Stomach smooth muscle (tissue), 2 donors: ENCODE data around the gene RIMBP2.

ENCODE experiments used
- H3K27ac ChIP-seq: one replicate; pipeline ENCODE4 v1.7.0; 2013; ENCODE audit warnings: mild to moderate bottlenecking, low read length, inconsistent platforms
- H3K27me3 ChIP-seq, 2 donors: one replicate each; pipeline ENCODE4 v1.7.0; 2013; ENCODE audit warnings: low read length in 2 of 2; ENCODE audit not compliant: insufficient read depth in 2 of 2, control insufficient read depth in 1 of 2
- H3K36me3 ChIP-seq, 2 donors: one replicate each; pipeline ENCODE4 v1.7.0; 2013; ENCODE audit warnings: low read length in 2 of 2; ENCODE audit not compliant: control insufficient read depth in 2 of 2, insufficient read depth in 2 of 2
- H3K4me1 ChIP-seq: one replicate; pipeline ENCODE4 v1.7.0; 2013; ENCODE audit warnings: low read length; ENCODE audit not compliant: control insufficient read depth, insufficient read depth
- H3K4me3 ChIP-seq, 2 donors: one replicate each; pipeline ENCODE4 v1.7.0; 2013; ENCODE audit warnings: low read length in 2 of 2
- H3K9ac ChIP-seq, 2 donors: one replicate each; pipeline ENCODE4 v1.7.0; 2013; ENCODE audit warnings: low read length in 2 of 2, mild to moderate bottlenecking in 1 of 2
- H3K9me3 ChIP-seq, 2 donors: one replicate each; pipeline ENCODE4 v1.7.0; 2013; ENCODE audit warnings: low read length in 2 of 2; ENCODE audit not compliant: control insufficient read depth in 2 of 2
- donor health status: healthy.
- donor health status: Pancreatic carcinoma.

RIMBP2 gene

DNA sequence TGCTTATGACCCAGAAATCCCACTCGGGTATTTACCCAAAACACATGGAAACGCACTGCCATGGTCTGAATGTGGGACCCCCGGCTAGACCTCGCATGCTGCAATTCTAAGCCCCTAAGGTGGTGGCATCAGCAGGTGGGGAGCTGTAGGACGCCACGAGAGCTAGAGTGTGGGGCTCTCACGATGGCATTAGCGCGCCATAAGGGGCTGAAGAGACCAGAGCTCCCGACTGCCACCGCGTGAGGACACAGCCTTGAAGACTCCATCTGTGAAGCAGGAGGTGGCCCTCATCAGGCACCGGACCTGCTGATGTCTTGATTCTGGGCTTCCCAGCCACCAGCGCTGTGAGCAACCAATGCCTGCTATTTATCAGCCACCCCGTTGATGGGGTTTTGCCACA lies 40.3 kb downstream of the RIMBP2 start:
- H3K9me3 ChIP-seq: peaks cover 0 to 7% of the 10 kb centered on the region in 2 donors
- no peaks in the 10 kb centered on the region for H3K27me3 ChIP-seq
- no peak overlapping the region for H3K9ac ChIP-seq
- H3K4me3 ChIP-seq: no peak overlapping the region
- H3K36me3 ChIP-seq: no peaks in the 10 kb centered on the region
- H3K4me1 ChIP-seq: no peaks in the 10 kb centered on the region
- H3K27ac ChIP-seq: no peak overlapping the region

DNA sequence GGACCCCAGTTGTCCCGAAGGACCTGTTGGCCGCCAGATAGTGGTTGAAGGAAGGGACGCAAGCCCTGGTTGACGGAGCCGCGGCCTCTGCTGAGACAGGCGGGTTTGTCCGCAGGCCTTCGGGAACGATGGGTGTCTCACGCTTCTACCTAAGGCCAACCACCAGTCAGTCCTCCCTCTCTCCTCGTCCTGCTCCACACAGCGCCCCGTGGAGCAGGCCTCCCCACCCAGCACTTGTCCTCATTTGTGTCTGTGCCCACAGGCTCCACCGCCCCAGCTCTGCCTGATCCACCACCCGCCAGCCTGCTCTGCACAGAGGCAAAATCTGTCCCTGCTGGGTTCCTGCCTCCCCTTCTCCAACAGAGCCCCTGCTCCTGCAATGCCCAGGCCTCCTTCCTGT lies 41.0 kb downstream of the RIMBP2 start:
- no peak overlapping the region for H3K4me3 ChIP-seq
- H3K27ac ChIP-seq: no peak overlapping the region
- H3K27me3 ChIP-seq: no peaks in the 10 kb centered on the region
- no peaks in the 10 kb centered on the region for H3K4me1 ChIP-seq
- peaks cover 0 to 7% of the 10 kb centered on the region in 2 donors for H3K9me3 ChIP-seq
- no peaks in the 10 kb centered on the region for H3K36me3 ChIP-seq
- no peak overlapping the region for H3K9ac ChIP-seq

DNA sequence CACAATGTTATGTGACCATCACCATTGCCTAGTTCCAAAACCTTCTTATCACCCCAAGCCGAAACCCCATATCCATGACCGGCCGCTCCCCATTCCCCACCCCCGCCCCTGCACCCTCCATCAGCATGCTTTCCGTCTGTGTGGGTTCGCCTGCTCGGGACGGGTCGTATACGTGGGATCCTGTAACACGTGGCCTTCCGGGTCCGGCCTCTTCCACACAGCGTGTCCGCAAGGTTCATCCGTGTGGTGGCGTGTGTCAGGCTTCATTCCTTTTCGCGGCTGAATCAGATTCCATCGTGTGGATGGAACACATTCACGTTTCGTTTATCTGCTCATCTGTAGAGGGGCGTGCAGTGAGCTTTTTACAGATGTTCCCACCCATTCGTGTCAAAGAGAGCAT lies 41.4 kb downstream of the RIMBP2 start:
- H3K4me3 ChIP-seq: no peak overlapping the region
- H3K36me3 ChIP-seq: no peaks in the 10 kb centered on the region
- no peak overlapping the region for H3K27ac ChIP-seq
- no peaks in the 10 kb centered on the region for H3K27me3 ChIP-seq
- no peak overlapping the region for H3K9ac ChIP-seq
- H3K9me3 ChIP-seq: peaks cover 0 to 7% of the 10 kb centered on the region in 2 donors
- H3K4me1 ChIP-seq: no peaks in the 10 kb centered on the region

DNA sequence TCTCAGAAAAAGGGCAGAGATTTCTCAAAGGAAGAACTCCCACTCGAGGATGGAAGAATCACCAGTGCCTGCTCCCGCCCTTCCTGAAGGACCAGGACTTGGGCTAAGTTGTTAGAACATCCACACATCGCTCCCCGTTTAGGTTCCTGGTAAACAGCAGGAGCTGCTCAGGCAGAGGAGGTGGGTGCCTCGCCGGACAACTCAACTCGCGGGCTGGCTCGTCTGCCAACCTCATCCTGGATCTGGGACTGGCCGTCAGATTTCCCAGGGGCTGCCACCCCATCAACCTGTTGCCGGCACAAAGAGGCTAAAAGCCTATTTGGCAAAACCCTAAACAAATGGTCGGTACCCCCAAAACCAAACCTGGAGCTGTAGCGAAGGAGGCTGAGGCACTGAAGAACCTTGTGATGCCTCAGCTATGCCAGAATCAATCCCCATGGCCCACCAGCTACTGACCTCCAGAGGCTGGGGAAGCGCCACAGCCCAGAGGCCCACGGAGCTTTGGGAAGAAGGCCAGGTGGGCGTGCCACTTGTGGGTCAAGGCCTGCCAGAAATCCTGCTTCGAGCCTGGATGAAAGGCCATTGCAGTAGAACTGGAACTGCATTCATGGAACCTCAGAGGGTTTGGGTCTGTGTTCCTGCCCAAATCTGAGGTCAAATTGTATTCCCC lies 42.9 kb downstream of the RIMBP2 start:
- Histone ChIP-seq H3K4me3 (no peak overlapping the region), H3K9me3 (peaks cover 0 to 9% of the 10 kb centered on the region in 2 donors), H3K9ac (no peak overlapping the region), H3K27ac (no peak overlapping the region), H3K4me1 (no peaks in the 10 kb centered on the region), H3K36me3 (no peaks in the 10 kb centered on the region), H3K27me3 (no peaks in the 10 kb centered on the region)

DNA sequence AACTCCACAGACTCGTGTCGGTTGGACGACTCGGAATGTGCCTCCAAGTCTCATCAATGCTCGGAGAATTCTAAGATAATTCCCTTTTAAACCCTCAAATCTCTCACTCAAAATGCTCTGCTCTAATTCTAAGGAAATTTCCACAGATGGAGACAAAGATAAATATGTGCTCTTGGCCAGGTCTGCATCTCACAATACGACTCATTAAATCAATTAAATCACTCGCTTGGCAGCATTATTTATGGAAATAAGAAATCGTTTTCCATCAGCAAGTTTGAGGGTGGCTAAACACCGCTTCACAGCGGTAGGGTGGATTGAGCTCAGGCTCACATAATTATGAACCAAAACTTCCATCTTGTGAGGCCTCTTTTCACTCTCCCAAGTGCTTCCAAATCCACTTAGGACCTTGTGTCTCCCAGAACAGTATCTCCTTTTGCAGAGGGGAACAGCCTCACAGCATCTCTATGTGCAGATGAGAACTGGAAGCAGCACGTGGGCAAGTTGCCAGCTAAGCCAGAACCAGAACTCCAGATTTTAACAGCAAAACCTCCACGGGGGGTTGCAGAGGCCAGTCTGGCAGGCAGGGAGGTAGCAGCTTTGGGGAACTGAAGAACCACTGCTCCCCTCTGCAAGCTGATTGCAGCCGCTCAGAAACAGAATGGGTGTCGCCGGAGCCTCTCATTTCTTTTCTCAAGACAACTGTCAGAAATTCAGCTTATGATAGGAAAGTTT lies 43.8 kb downstream of the RIMBP2 start:
- Histone ChIP-seq H3K27me3 (no peaks in the 10 kb centered on the region), H3K9me3 (peaks cover 0 to 17% of the 10 kb centered on the region in 2 donors), H3K9ac (no peak overlapping the region), H3K4me3 (no peak overlapping the region), H3K36me3 (no peaks in the 10 kb centered on the region), H3K4me1 (no peaks in the 10 kb centered on the region), H3K27ac (no peak overlapping the region)

DNA sequence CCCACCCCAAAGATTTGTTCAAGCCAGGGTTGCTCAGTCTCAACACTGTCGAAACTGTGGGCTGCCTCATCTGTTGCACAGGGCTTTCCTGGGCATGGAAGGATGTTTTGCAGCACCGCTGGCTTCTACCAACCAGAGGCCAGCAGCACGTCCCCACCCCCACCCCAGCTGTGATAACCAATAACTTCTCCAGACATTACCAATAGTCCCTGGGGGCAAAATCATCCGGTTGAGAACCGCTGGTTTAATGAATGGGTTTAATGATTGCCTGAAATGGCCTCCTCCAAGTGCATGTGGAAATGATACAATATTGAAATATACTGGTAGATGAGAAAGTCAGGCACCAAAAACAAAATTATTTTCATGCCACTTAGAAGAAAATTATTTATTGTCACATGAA lies 44.5 kb downstream of the RIMBP2 start:
- Histone ChIP-seq H3K4me3 (no peak overlapping the region), H3K27me3 (no peaks in the 10 kb centered on the region), H3K27ac (no peak overlapping the region), H3K4me1 (no peaks in the 10 kb centered on the region), H3K36me3 (no peaks in the 10 kb centered on the region), H3K9me3 (peaks cover 0 to 14% of the 10 kb centered on the region in 2 donors), H3K9ac (no peak overlapping the region)

DNA sequence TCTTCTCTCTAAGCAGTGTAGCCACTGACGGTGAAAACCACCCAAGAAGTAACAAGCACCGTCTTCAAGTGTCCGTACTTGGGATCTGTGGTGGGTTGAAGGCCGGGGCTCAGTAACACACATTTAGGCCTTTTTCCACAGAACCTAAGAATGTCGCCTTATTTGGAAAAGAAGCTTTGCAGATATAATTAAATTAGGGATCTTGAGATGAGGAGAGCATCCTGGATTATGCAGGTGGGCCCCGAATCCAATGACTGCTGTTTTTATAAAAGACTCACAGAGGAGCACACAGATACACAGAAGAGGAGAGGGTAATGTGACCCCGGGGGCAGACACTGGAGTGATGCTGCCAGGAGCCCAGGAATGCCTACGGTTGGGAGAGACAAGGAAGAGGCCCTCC lies 46.3 kb downstream of the RIMBP2 start:
- H3K4me1 ChIP-seq: no peaks in the 10 kb centered on the region
- peaks cover 0 to 13% of the 10 kb centered on the region in 2 donors for H3K9me3 ChIP-seq
- no peaks in the 10 kb centered on the region for H3K36me3 ChIP-seq
- no peak overlapping the region for H3K4me3 ChIP-seq
- no peak overlapping the region for H3K9ac ChIP-seq
- H3K27ac ChIP-seq: no peak overlapping the region
- no peaks in the 10 kb centered on the region for H3K27me3 ChIP-seq

DNA sequence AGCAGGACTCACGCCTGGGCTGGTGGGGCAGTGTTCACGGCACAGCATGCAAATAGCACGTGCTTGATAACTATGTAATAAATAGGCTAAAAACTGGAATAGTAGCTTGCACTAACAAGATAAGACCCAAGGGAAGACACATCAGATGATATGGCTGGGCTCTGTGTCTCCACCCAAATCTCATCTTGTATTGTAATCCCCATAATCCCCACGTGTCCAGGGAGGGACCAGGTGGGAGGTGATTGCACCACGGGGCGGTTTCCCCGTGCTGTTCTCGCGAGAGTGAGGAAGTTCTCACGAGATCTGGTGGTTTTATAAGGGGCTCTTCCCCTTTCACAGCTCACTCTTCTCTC lies 46.9 kb downstream of the RIMBP2 start:
- H3K27me3 ChIP-seq: no peaks in the 10 kb centered on the region
- no peak overlapping the region for H3K9ac ChIP-seq
- no peaks in the 10 kb centered on the region for H3K4me1 ChIP-seq
- H3K9me3 ChIP-seq: peaks cover 0 to 16% of the 10 kb centered on the region in 2 donors
- no peak overlapping the region for H3K4me3 ChIP-seq
- no peak overlapping the region for H3K27ac ChIP-seq
- no peaks in the 10 kb centered on the region for H3K36me3 ChIP-seq

DNA sequence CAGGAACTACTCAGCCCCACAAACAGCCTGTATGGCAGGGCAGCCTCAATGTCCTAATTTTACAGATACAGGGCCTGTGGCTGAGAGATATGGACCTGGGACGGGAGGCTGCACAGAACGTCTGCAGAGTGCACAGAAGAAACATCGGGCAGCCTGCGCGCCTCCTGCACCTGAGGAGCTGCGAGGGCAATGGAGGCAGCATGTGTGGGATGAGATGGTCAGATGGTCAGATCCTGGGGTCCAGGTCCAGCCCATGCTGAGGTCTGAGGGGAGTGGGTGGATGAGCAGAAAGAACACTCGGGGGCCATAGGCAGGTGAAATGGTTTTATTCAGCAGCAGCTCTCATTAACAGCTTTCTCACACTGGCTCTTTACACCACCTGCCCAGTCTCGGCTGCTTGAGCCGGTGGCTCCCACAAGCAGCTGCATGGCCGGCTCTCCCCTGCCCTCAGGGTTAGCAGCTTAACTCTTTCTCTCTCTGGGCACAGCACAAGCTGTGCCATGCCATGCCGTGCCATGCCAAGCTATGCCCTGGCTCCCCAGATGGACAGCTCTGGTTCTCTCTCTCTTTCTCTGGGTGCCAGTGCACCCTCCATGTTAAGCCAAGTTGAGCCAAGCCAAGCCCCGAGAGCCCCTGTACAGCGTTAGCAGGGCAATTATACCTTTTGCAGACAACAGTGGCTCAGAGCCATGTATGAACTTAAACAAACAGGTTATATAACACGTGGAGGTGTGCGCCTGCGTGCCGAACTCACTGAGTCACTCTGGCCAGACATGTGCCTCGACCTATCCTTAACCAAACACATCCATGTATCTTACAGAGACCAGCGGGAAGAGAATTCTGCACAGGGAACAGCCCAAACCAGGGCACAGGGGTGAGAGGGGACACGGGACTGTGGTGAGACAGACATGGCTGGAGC lies 47.6 kb downstream of the RIMBP2 start:
- Histone ChIP-seq H3K9me3 (peaks cover 0 to 17% of the 10 kb centered on the region in 2 donors), H3K27me3 (no peaks in the 10 kb centered on the region), H3K27ac (no peak overlapping the region), H3K9ac (no peak overlapping the region), H3K36me3 (no peaks in the 10 kb centered on the region), H3K4me3 (no peak overlapping the region), H3K4me1 (no peaks in the 10 kb centered on the region)

DNA sequence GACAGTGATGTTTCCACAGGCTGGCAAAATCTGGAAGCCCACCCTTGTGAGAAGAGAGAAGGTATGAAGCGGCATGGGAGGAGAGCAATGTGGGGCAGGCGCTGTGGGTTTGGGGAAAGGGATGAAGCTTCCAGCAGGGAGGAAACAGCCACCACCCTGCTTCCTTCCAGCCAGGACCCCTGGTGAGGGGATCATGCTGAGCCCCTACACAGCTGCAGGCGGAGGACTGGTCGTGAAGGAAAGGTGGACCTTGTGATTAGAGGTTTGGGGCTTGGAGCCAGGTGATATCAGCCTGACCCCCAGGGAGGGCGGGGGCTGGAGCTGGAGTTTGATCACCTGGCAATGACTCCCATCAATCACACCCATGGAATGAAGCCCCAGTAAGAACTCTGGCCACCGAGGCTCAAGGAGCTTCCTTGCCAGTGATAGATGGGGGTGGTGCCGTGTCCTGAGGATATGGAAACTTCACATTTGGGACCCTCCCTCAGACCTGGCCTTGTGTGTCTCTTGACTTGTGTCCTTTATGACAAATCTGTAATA lies 48.6 kb downstream of the RIMBP2 start:
- H3K27me3 ChIP-seq: no peaks in the 10 kb centered on the region
- H3K9ac ChIP-seq: no peak overlapping the region
- no peaks in the 10 kb centered on the region for H3K36me3 ChIP-seq

More for the DNA sequence above, 48.6 kb downstream of the RIMBP2 start:
- Histone ChIP-seq H3K27ac (no peak overlapping the region), H3K4me1 (no peaks in the 10 kb centered on the region), H3K9me3 (peaks cover 0 to 17% of the 10 kb centered on the region in 2 donors), H3K4me3 (no peak overlapping the region)
